Central memory CD8-positive, alpha-beta T cell (primary cell): ENCODE measurements around the gene RRP36.

Experiments used
- ATAC-seq: fragments of 150-1000 bp; cut with Tn5 transposase; replicated peaks from 2 replicates; pipeline ENCODE4 v1.10.0; 2022; ENCODE audit warnings: mild to moderate bottlenecking, moderate FRiP score, moderate number of reproducible peaks; ENCODE audit not compliant: poor library complexity, severe bottlenecking; ENCODE audit errors: extremely low read depth
- DNase-seq, 2 donors: peaks; one replicate each; pipeline ENCODE4 v3.0.0; 2021; ENCODE audit warnings: low spot score in 2 of 2
- H3K27ac Mint-ChIP-seq: one replicate; pipeline ENCODE4 v1.8.0; 2022; ENCODE audit warnings: low read depth, mild to moderate bottlenecking, moderate library complexity, mixed read lengths
- H3K27me3 Mint-ChIP-seq: one replicate; pipeline ENCODE4 v1.8.0; 2022; ENCODE audit warnings: mixed read lengths
- H3K36me3 Mint-ChIP-seq: one replicate; pipeline ENCODE4 v1.8.0; 2022; ENCODE audit warnings: mild to moderate bottlenecking, moderate library complexity, mixed read lengths; ENCODE audit not compliant: insufficient read depth
- H3K4me1 Mint-ChIP-seq: one replicate; pipeline ENCODE4 v1.8.0; 2022; ENCODE audit warnings: mixed read lengths
- H3K4me3 Mint-ChIP-seq: one replicate; pipeline ENCODE4 v1.8.0; 2022; ENCODE audit warnings: mild to moderate bottlenecking, moderate library complexity, mixed read lengths
- H3K9me3 Mint-ChIP-seq: one replicate; pipeline ENCODE4 v1.8.0; 2022; ENCODE audit warnings: mixed read lengths

Gene RRP36

GRCh38 chr6:43013097-43013842, 8.2 kb upstream of the RRP36 start:
- H3K36me3 Mint-ChIP-seq: peaks cover 12% of the 10 kb centered on the region

GRCh38 chr6:43013843-43014433, 7.5 kb upstream of the RRP36 start, which contains the start of the genes KLHDC3 and MEA1:
KLHDC3 (plus strand) TSS chr6:43014249; CDS start chr6:43017193, 2,944 bp downstream.
MEA1 (minus strand) TSS chr6:43013946; CDS start chr6:43013813, 133 bp downstream.
- peaks cover 12% of the 10 kb centered on the region for H3K36me3 Mint-ChIP-seq
- no peaks in the 10 kb centered on the region for H3K9me3 Mint-ChIP-seq
- H3K27me3 Mint-ChIP-seq: no peaks in the 10 kb centered on the region
- H3K4me3 Mint-ChIP-seq: peak within 1 kb of the TSS; percentile 89
- H3K4me1 Mint-ChIP-seq: peaks cover 45% of the 10 kb centered on the region
- peak within 1 kb of the TSS; percentile 92 for H3K27ac Mint-ChIP-seq
- ATAC-seq (peak; percentile 98), DNase-seq (peak; percentile 90 to 98)

More at GRCh38 chr6:43013097-43013842, 8.2 kb upstream of the RRP36 start:
- DNase-seq (no peak), ATAC-seq (peak; percentile 5)
- Mint-ChIP-seq H3K27me3 (no peaks in the 10 kb centered on the region), H3K27ac (peak overlapping the region; percentile 92), H3K4me3 (peak overlapping the region; percentile 89), H3K9me3 (no peaks in the 10 kb centered on the region), H3K4me1 (peaks cover 45% of the 10 kb centered on the region)

- Mint-ChIP-seq H3K27ac (peak overlapping the region; percentile 92), H3K27me3 (no peaks in the 10 kb centered on the region), H3K9me3 (no peaks in the 10 kb centered on the region), H3K36me3 (peaks cover 12% of the 10 kb centered on the region), H3K4me3 (peak overlapping the region; percentile 89), H3K4me1 (peaks cover 45% of the 10 kb centered on the region)
- ATAC-seq (no peak), DNase-seq (no peak)
These were observed 7.0 kb upstream of the RRP36 start for GRCh38 chr6:43014434-43014909.

- Mint-ChIP-seq H3K27me3 (no peaks in the 10 kb centered on the region), H3K27ac (no peak overlapping the region), H3K36me3 (peaks cover 12% of the 10 kb centered on the region), H3K4me1 (peaks cover 43% of the 10 kb centered on the region), H3K4me3 (peak overlapping the region; percentile 89), H3K9me3 (no peaks in the 10 kb centered on the region)
- ATAC-seq (no peak), DNase-seq (no peak)
These were observed 5.1 kb upstream of the RRP36 start for GRCh38 chr6:43016176-43016942.

- DNase-seq (no peak), ATAC-seq (no peak)
- no peaks in the 10 kb centered on the region for H3K9me3 Mint-ChIP-seq
- H3K27me3 Mint-ChIP-seq: no peaks in the 10 kb centered on the region
- H3K27ac Mint-ChIP-seq: no peak overlapping the region
- H3K4me1 Mint-ChIP-seq: peaks cover 42% of the 10 kb centered on the region
- H3K36me3 Mint-ChIP-seq: peaks cover 8% of the 10 kb centered on the region
- H3K4me3 Mint-ChIP-seq: no peak overlapping the region
These were observed 4.5 kb upstream of the RRP36 start for GRCh38 chr6:43016943-43017334.

GRCh38 chr6:43019152-43019551, 2.3 kb upstream of the RRP36 start:
- ATAC-seq (no peak), DNase-seq (no peak)
- peak overlapping the region; percentile 5 for H3K4me3 Mint-ChIP-seq

GRCh38 chr6:43020052-43020705, 1.2 kb upstream of the RRP36 start:
- H3K4me1 Mint-ChIP-seq: peaks cover 27% of the 10 kb centered on the region
- H3K27ac Mint-ChIP-seq: no peak overlapping the region
- H3K9me3 Mint-ChIP-seq: no peaks in the 10 kb centered on the region
- DNase-seq (no peak), ATAC-seq (no peak)
- peaks cover 18% of the 10 kb centered on the region for H3K36me3 Mint-ChIP-seq
- H3K4me3 Mint-ChIP-seq: peak overlapping the region; percentile 45
- no peaks in the 10 kb centered on the region for H3K27me3 Mint-ChIP-seq

More at GRCh38 chr6:43019152-43019551, 2.3 kb upstream of the RRP36 start:
- H3K27ac Mint-ChIP-seq: no peak overlapping the region
- H3K9me3 Mint-ChIP-seq: no peaks in the 10 kb centered on the region
- peaks cover 29% of the 10 kb centered on the region for H3K4me1 Mint-ChIP-seq
- no peaks in the 10 kb centered on the region for H3K27me3 Mint-ChIP-seq
- H3K36me3 Mint-ChIP-seq: peaks cover 10% of the 10 kb centered on the region

- no peak for DNase-seq
- H3K4me3 Mint-ChIP-seq: peak overlapping the region; percentile 89
These were observed 576 bp upstream of the RRP36 start for GRCh38 chr6:43020847-43021246.

GRCh38 chr6:43024436-43024835, 3.0 kb downstream of the RRP36 start:
- Mint-ChIP-seq H3K9me3 (no peaks in the 10 kb centered on the region), H3K4me3 (no peak overlapping the region), H3K27ac (peak overlapping the region; percentile 24), H3K27me3 (no peaks in the 10 kb centered on the region), H3K36me3 (peaks cover 47% of the 10 kb centered on the region), H3K4me1 (peaks cover 30% of the 10 kb centered on the region)
- ATAC-seq (no peak), DNase-seq (no peak)

More at GRCh38 chr6:43020847-43021246, 576 bp upstream of the RRP36 start:
- no peaks in the 10 kb centered on the region for H3K27me3 Mint-ChIP-seq
- peaks cover 26% of the 10 kb centered on the region for H3K4me1 Mint-ChIP-seq
- no peaks in the 10 kb centered on the region for H3K9me3 Mint-ChIP-seq
- H3K27ac Mint-ChIP-seq: no peak overlapping the region
- no peak for ATAC-seq
- H3K36me3 Mint-ChIP-seq: peaks cover 24% of the 10 kb centered on the region

GRCh38 chr6:43026365-43026764, 4.9 kb downstream of the RRP36 start:
- Mint-ChIP-seq H3K4me3 (no peak overlapping the region), H3K36me3 (peaks cover 63% of the 10 kb centered on the region), H3K4me1 (peaks cover 30% of the 10 kb centered on the region), H3K27me3 (no peaks in the 10 kb centered on the region), H3K9me3 (no peaks in the 10 kb centered on the region), H3K27ac (peak overlapping the region; percentile 26)
- ATAC-seq (no peak), DNase-seq (no peak)

- Mint-ChIP-seq H3K27me3 (no peaks in the 10 kb centered on the region), H3K4me1 (peaks cover 17% of the 10 kb centered on the region), H3K27ac (no peak overlapping the region), H3K36me3 (peaks cover 67% of the 10 kb centered on the region), H3K4me3 (no peak overlapping the region), H3K9me3 (no peaks in the 10 kb centered on the region)
- ATAC-seq: no peak
- DNase-seq: no peak
These were observed 7.7 kb downstream of the RRP36 start for GRCh38 chr6:43029120-43029519.

GRCh38 chr6:43032326-43032725, 10.9 kb downstream of the RRP36 start:
- H3K27me3 Mint-ChIP-seq: no peaks in the 10 kb centered on the region
- no peaks in the 10 kb centered on the region for H3K9me3 Mint-ChIP-seq
- H3K4me1 Mint-ChIP-seq: peaks cover 6% of the 10 kb centered on the region
- H3K4me3 Mint-ChIP-seq: no peak overlapping the region
- DNase-seq (no peak), ATAC-seq (no peak)
- H3K27ac Mint-ChIP-seq: no peak overlapping the region
- H3K36me3 Mint-ChIP-seq: peaks cover 45% of the 10 kb centered on the region
